HAP-1 (cell line): ENCODE data around the gene GPRIN1.

Experiments used
- DNase-seq, 2 experiments: peaks; one replicate each; pipeline ENCODE4 v3.0.0-alpha.2; 2016 to 2020; ENCODE audit warnings: low spot score in 2 of 2
- H3K27me3 ChIP-seq: fragments of 250-450 bp; sonication (Bioruptor Pico); 2 replicates; pipeline ENCODE4 v1.5.1; 2020; ENCODE audit warnings: low read depth, mild to moderate bottlenecking, moderate library complexity
- H3K36me3 ChIP-seq: fragments of 250-450 bp; sonication (Bioruptor Pico); replicated peaks from 2 replicates; pipeline ENCODE4 v1.5.1; 2020; ENCODE audit warnings: mild to moderate bottlenecking
- H3K4me1 ChIP-seq: fragments of 250-450 bp; sonication (Bioruptor Pico); 2 replicates; pipeline ENCODE4 v1.5.1; 2020; ENCODE audit warnings: mild to moderate bottlenecking
- H3K4me3 ChIP-seq: fragments of 250-450 bp; sonication (Bioruptor Pico); 2 replicates; pipeline ENCODE4 v1.5.1; 2020; ENCODE audit warnings: mild to moderate bottlenecking, moderate library complexity
- H3K9me3 ChIP-seq: fragments of 250-450 bp; sonication (Bioruptor Pico); 2 replicates; pipeline ENCODE4 v1.5.1; 2020; ENCODE audit warnings: mild to moderate bottlenecking, moderate library complexity
- in situ Hi-C: fragments of 300-500 bp; cut with MboI; formaldehyde crosslinking; loops from 3 replicates; pipeline ENCODE4 v1.14.3; 2020; ENCODE audit warnings: low sequenced_read_pairs, inconsistent platforms, mixed read lengths

GPRIN1 gene

GRCh38 chr5:176647030-176647842 is 37.3 kb upstream of the GPRIN1 start, which contains the start of gene TSPAN17:
Gene TSPAN17, plus strand, starts transcription at chr5:176647484. Its CDS starts 132 bp downstream, at chr5:176647616.
- peak; percentile 97 to 100 for DNase-seq
- in situ Hi-C loops: no loop called here
- H3K36me3 ChIP-seq: no peaks in the 10 kb centered on the region
- H3K4me3 ChIP-seq: peak within 1 kb of the TSS; percentile 59
- H3K27me3 ChIP-seq: no peaks in the 10 kb centered on the region
- H3K4me1 ChIP-seq: peaks cover 9% of the 10 kb centered on the region
- no peaks in the 10 kb centered on the region for H3K9me3 ChIP-seq

- Histone ChIP-seq H3K27me3 (no peaks in the 10 kb centered on the region), H3K9me3 (no peaks in the 10 kb centered on the region), H3K4me3 (peak overlapping the region; percentile 22), H3K36me3 (no peaks in the 10 kb centered on the region), H3K4me1 (peaks cover 9% of the 10 kb centered on the region)
- in situ Hi-C loops: no loop called here
- DNase-seq: no peak
Observed at GRCh38 chr5:176646707-176647029, 36.7 kb upstream of the GPRIN1 start.

- Histone ChIP-seq H3K9me3 (no peaks in the 10 kb centered on the region), H3K27me3 (no peaks in the 10 kb centered on the region), H3K4me3 (no peak overlapping the region), H3K36me3 (no peaks in the 10 kb centered on the region), H3K4me1 (peaks cover 9% of the 10 kb centered on the region)
- no peak for DNase-seq
- in situ Hi-C loops: no loop called here
Observed at GRCh38 chr5:176646049-176646706, 36.2 kb upstream of the GPRIN1 start.

- DNase-seq: no peak
- peaks cover 9% of the 10 kb centered on the region for H3K4me1 ChIP-seq
- no peak overlapping the region for H3K4me3 ChIP-seq
- no peaks in the 10 kb centered on the region for H3K27me3 ChIP-seq
- no peaks in the 10 kb centered on the region for H3K9me3 ChIP-seq
- in situ Hi-C loops: no loop called here
- no peaks in the 10 kb centered on the region for H3K36me3 ChIP-seq
Observed at GRCh38 chr5:176644878-176645670, 35.1 kb upstream of the GPRIN1 start.

GRCh38 chr5:176644294-176644693 is 34.3 kb upstream of the GPRIN1 start:
- no peak for DNase-seq
- H3K27me3 ChIP-seq: no peaks in the 10 kb centered on the region
- peaks cover 9% of the 10 kb centered on the region for H3K4me1 ChIP-seq
- no peaks in the 10 kb centered on the region for H3K36me3 ChIP-seq
- H3K4me3 ChIP-seq: no peak overlapping the region
- no peaks in the 10 kb centered on the region for H3K9me3 ChIP-seq
- in situ Hi-C loops: no loop called here

- peaks cover 9% of the 10 kb centered on the region for H3K4me1 ChIP-seq
- DNase-seq: no peak
- in situ Hi-C loops: no loop called here
Observed at GRCh38 chr5:176643491-176644219, 33.7 kb upstream of the GPRIN1 start.

GRCh38 chr5:176642675-176643490 is 32.9 kb upstream of the GPRIN1 start:
- in situ Hi-C loops: no loop called here
- H3K9me3 ChIP-seq: no peaks in the 10 kb centered on the region
- peaks cover 3% of the 10 kb centered on the region; the same call in 1 of the 2 replicates for H3K27me3 ChIP-seq
- H3K36me3 ChIP-seq: no peaks in the 10 kb centered on the region
- DNase-seq: no peak
- H3K4me3 ChIP-seq: no peak overlapping the region
- H3K4me1 ChIP-seq: peaks cover 6% of the 10 kb centered on the region

More at GRCh38 chr5:176643491-176644219, 33.7 kb upstream of the GPRIN1 start:
- no peaks in the 10 kb centered on the region for H3K9me3 ChIP-seq
- no peaks in the 10 kb centered on the region for H3K36me3 ChIP-seq
- H3K4me3 ChIP-seq: no peak overlapping the region
- H3K27me3 ChIP-seq: no peaks in the 10 kb centered on the region

GRCh38 chr5:176640616-176641015 is 30.7 kb upstream of the GPRIN1 start:
- Histone ChIP-seq H3K4me1 (0 out of 2 replicates have a peak, but pooled peaks cover 3% of the 10 kb centered on the region), H3K4me3 (no peak overlapping the region), H3K27me3 (peaks cover 5% of the 10 kb centered on the region; the same call in 1 of the 2 replicates), H3K36me3 (no peaks in the 10 kb centered on the region), H3K9me3 (no peaks in the 10 kb centered on the region)
- in situ Hi-C loops: no loop called here
- no peak for DNase-seq

- H3K36me3 ChIP-seq: no peaks in the 10 kb centered on the region
- H3K9me3 ChIP-seq: no peaks in the 10 kb centered on the region
- 0 out of 2 replicates have a peak, but pooled peaks cover 3% of the 10 kb centered on the region for H3K4me1 ChIP-seq
- no peak overlapping the region for H3K4me3 ChIP-seq
- no peak for DNase-seq
- peaks cover 5% of the 10 kb centered on the region; the same call in 1 of the 2 replicates for H3K27me3 ChIP-seq
- in situ Hi-C loops: no loop called here
Observed at GRCh38 chr5:176639981-176640380, 30.0 kb upstream of the GPRIN1 start.

GRCh38 chr5:176639208-176639607 is 29.3 kb upstream of the GPRIN1 start:
- peaks cover 6% of the 10 kb centered on the region for H3K27me3 ChIP-seq
- in situ Hi-C loops: no loop called here
- H3K9me3 ChIP-seq: no peaks in the 10 kb centered on the region

GRCh38 chr5:176638437-176638836 is 28.5 kb upstream of the GPRIN1 start:
- DNase-seq: no peak
- Histone ChIP-seq H3K9me3 (no peaks in the 10 kb centered on the region), H3K4me1 (no peaks in the 10 kb centered on the region), H3K4me3 (no peak overlapping the region), H3K36me3 (no peaks in the 10 kb centered on the region), H3K27me3 (peaks cover 13% of the 10 kb centered on the region)
- in situ Hi-C loops: no loop called here

More at GRCh38 chr5:176639208-176639607, 29.3 kb upstream of the GPRIN1 start:
- DNase-seq: no peak
- H3K36me3 ChIP-seq: no peaks in the 10 kb centered on the region
- H3K4me1 ChIP-seq: no peaks in the 10 kb centered on the region
- H3K4me3 ChIP-seq: no peak overlapping the region

GRCh38 chr5:176637556-176637955 is 27.6 kb upstream of the GPRIN1 start:
- in situ Hi-C loops: no loop called here
- Histone ChIP-seq H3K27me3 (peaks cover 20% of the 10 kb centered on the region), H3K9me3 (no peaks in the 10 kb centered on the region), H3K4me1 (no peaks in the 10 kb centered on the region), H3K4me3 (no peak overlapping the region), H3K36me3 (no peaks in the 10 kb centered on the region)
- DNase-seq: no peak
